GM12892 (cell line): Measurements from ENCODE around the gene IDS.

Experiments
- POLR2A ChIP-seq: IDR thresholded peaks from 2 replicates; pipeline ENCODE4 v1.6.1; 2011; ENCODE audit warnings: low read depth, low read length, control low read depth
- TAF1 ChIP-seq: IDR thresholded peaks from 2 replicates; pipeline ENCODE4 v1.6.1; 2011; ENCODE audit warnings: low read depth, mild to moderate bottlenecking, control low read depth, low read length, borderline replicate concordance

- TF ChIP-seq POLR2A, result no peak
- TF ChIP-seq TAF1, result no peak
These were observed 46.5 kb downstream of the IDS start for GRCh38 chrX:149458586-149458985.
